Measurements from ENCODE around the gene UFL1.
"Not testable (repeated sequence)": the region's sequence is repeated elsewhere in the genome, so short reads cannot be mapped to it uniquely, and the experiment has no call there.

The UFL1 gene

GRCh38 chr6:96532399-96532798 lies 10.8 kb downstream of the UFL1 start:
- peaks cover 5% of the 10 kb centered on the region for H3K36me3 ChIP-seq (ENCODE audit: control insufficient read depth, insufficient read depth, low read length)
- no peaks in the 10 kb centered on the region for H3K9me3 ChIP-seq (ENCODE audit: control insufficient read depth, low read length)
- H3K9ac ChIP-seq (ENCODE audit: low read length): no peak overlapping the region
- H3K27me3 ChIP-seq (ENCODE audit: control insufficient read depth, insufficient read depth, low read length): no peaks in the 10 kb centered on the region
- no peak overlapping the region for H3K4me3 ChIP-seq (ENCODE audit: low read length)
- H3K4me1 ChIP-seq (ENCODE audit: control insufficient read depth, insufficient read depth, low read length): no peaks in the 10 kb centered on the region

- H3K9me3 ChIP-seq (ENCODE audit: control insufficient read depth, low read length): no peaks in the 10 kb centered on the region
- H3K4me3 ChIP-seq (ENCODE audit: low read length): no peak overlapping the region
- H3K27me3 ChIP-seq (ENCODE audit: control insufficient read depth, insufficient read depth, low read length): no peaks in the 10 kb centered on the region
- H3K9ac ChIP-seq (ENCODE audit: low read length): no peak overlapping the region
- H3K36me3 ChIP-seq (ENCODE audit: control insufficient read depth, insufficient read depth, low read length): no peaks in the 10 kb centered on the region
- H3K4me1 ChIP-seq (ENCODE audit: control insufficient read depth, insufficient read depth, low read length): no peaks in the 10 kb centered on the region
Measured at GRCh38 chr6:96537726-96538125, 16.1 kb downstream of the UFL1 start.

- Histone ChIP-seq H3K4me1 (ENCODE audit: control insufficient read depth, insufficient read depth, low read length) (no peaks in the 10 kb centered on the region), H3K27me3 (ENCODE audit: control insufficient read depth, insufficient read depth, low read length) (no peaks in the 10 kb centered on the region), H3K9me3 (ENCODE audit: control insufficient read depth, low read length) (no peaks in the 10 kb centered on the region), H3K9ac (ENCODE audit: low read length) (no peak overlapping the region), H3K4me3 (ENCODE audit: low read length) (no peak overlapping the region), H3K36me3 (ENCODE audit: control insufficient read depth, insufficient read depth, low read length) (no peaks in the 10 kb centered on the region)
Measured at GRCh38 chr6:96542702-96543101, 21.1 kb downstream of the UFL1 start.

- Histone ChIP-seq H3K36me3 (ENCODE audit: control insufficient read depth, insufficient read depth, low read length) (no peaks in the 10 kb centered on the region), H3K4me1 (ENCODE audit: control insufficient read depth, insufficient read depth, low read length) (no peaks in the 10 kb centered on the region), H3K9ac (ENCODE audit: low read length) (no peak overlapping the region), H3K9me3 (ENCODE audit: control insufficient read depth, low read length) (no peaks in the 10 kb centered on the region), H3K27me3 (ENCODE audit: control insufficient read depth, insufficient read depth, low read length) (no peaks in the 10 kb centered on the region), H3K4me3 (ENCODE audit: low read length) (no peak overlapping the region)
Measured at GRCh38 chr6:96545882-96546281, 24.3 kb downstream of the UFL1 start.

GRCh38 chr6:96547654-96548053 lies 26.0 kb downstream of the UFL1 start:
- no peaks in the 10 kb centered on the region for H3K27me3 ChIP-seq (ENCODE audit: control insufficient read depth, insufficient read depth, low read length)
- no peaks in the 10 kb centered on the region for H3K9me3 ChIP-seq (ENCODE audit: control insufficient read depth, low read length)
- no peak overlapping the region for H3K9ac ChIP-seq (ENCODE audit: low read length)
- H3K4me1 ChIP-seq (ENCODE audit: control insufficient read depth, insufficient read depth, low read length): no peaks in the 10 kb centered on the region
- no peaks in the 10 kb centered on the region for H3K36me3 ChIP-seq (ENCODE audit: control insufficient read depth, insufficient read depth, low read length)
- no peak overlapping the region for H3K4me3 ChIP-seq (ENCODE audit: low read length)

GRCh38 chr6:96554558-96554957 lies 33.0 kb downstream of the UFL1 start:
- H3K9ac ChIP-seq (ENCODE audit: low read length): no peak overlapping the region
- H3K4me3 ChIP-seq (ENCODE audit: low read length): no peak overlapping the region
- H3K4me1 ChIP-seq (ENCODE audit: control insufficient read depth, insufficient read depth, low read length): no peaks in the 10 kb centered on the region
- no peaks in the 10 kb centered on the region for H3K36me3 ChIP-seq (ENCODE audit: control insufficient read depth, insufficient read depth, low read length)
- no peaks in the 10 kb centered on the region for H3K9me3 ChIP-seq (ENCODE audit: control insufficient read depth, low read length)
- no peaks in the 10 kb centered on the region for H3K27me3 ChIP-seq (ENCODE audit: control insufficient read depth, insufficient read depth, low read length)

- H3K4me3 ChIP-seq (ENCODE audit: low read length); H3K36me3 ChIP-seq (ENCODE audit: control insufficient read depth, insufficient read depth, low read length); H3K27me3 ChIP-seq (ENCODE audit: control insufficient read depth, insufficient read depth, low read length); H3K9me3 ChIP-seq (ENCODE audit: control insufficient read depth, low read length); H3K9ac ChIP-seq (ENCODE audit: low read length); H3K4me1 ChIP-seq (ENCODE audit: control insufficient read depth, insufficient read depth, low read length): not testable (repeated sequence)
Measured at GRCh38 chr6:96559740-96560139, 38.1 kb downstream of the UFL1 start.

GRCh38 chr6:96562886-96563285 lies 41.3 kb downstream of the UFL1 start, which contains the start of gene FHL5:
Gene FHL5, plus strand, starts transcription at chr6:96563128. Its CDS starts 40,486 bp downstream, at chr6:96603614.
- no peak within 1 kb of the TSS for H3K4me3 ChIP-seq (ENCODE audit: low read length)
- no peaks in the 10 kb centered on the region for H3K4me1 ChIP-seq (ENCODE audit: control insufficient read depth, insufficient read depth, low read length)
- H3K36me3 ChIP-seq (ENCODE audit: control insufficient read depth, insufficient read depth, low read length): no peaks in the 10 kb centered on the region
- no peaks in the 10 kb centered on the region for H3K9me3 ChIP-seq (ENCODE audit: control insufficient read depth, low read length)
- H3K9ac ChIP-seq (ENCODE audit: low read length): no peak within 1 kb of the TSS
- no peaks in the 10 kb centered on the region for H3K27me3 ChIP-seq (ENCODE audit: control insufficient read depth, insufficient read depth, low read length)

GRCh38 chr6:96563853-96564252 lies 42.2 kb downstream of the UFL1 start:
- H3K27me3 ChIP-seq (ENCODE audit: control insufficient read depth, insufficient read depth, low read length): no peaks in the 10 kb centered on the region
- no peaks in the 10 kb centered on the region for H3K9me3 ChIP-seq (ENCODE audit: control insufficient read depth, low read length)
- H3K36me3 ChIP-seq (ENCODE audit: control insufficient read depth, insufficient read depth, low read length): no peaks in the 10 kb centered on the region
- no peak overlapping the region for H3K4me3 ChIP-seq (ENCODE audit: low read length)
- H3K9ac ChIP-seq (ENCODE audit: low read length): no peak overlapping the region
- H3K4me1 ChIP-seq (ENCODE audit: control insufficient read depth, insufficient read depth, low read length): no peaks in the 10 kb centered on the region

GRCh38 chr6:96570053-96570452 lies 48.4 kb downstream of the UFL1 start:
- no peaks in the 10 kb centered on the region for H3K27me3 ChIP-seq (ENCODE audit: control insufficient read depth, insufficient read depth, low read length)
- H3K4me1 ChIP-seq (ENCODE audit: control insufficient read depth, insufficient read depth, low read length): no peaks in the 10 kb centered on the region
- H3K4me3 ChIP-seq (ENCODE audit: low read length): no peak overlapping the region
- H3K9me3 ChIP-seq (ENCODE audit: control insufficient read depth, low read length): no peaks in the 10 kb centered on the region
- H3K9ac ChIP-seq (ENCODE audit: low read length): no peak overlapping the region
- H3K36me3 ChIP-seq (ENCODE audit: control insufficient read depth, insufficient read depth, low read length): no peaks in the 10 kb centered on the region

- Histone ChIP-seq H3K4me1 (ENCODE audit: control insufficient read depth, insufficient read depth, low read length) (no peaks in the 10 kb centered on the region), H3K36me3 (ENCODE audit: control insufficient read depth, insufficient read depth, low read length) (no peaks in the 10 kb centered on the region), H3K27me3 (ENCODE audit: control insufficient read depth, insufficient read depth, low read length) (no peaks in the 10 kb centered on the region), H3K4me3 (ENCODE audit: low read length) (no peak overlapping the region), H3K9me3 (ENCODE audit: control insufficient read depth, low read length) (no peaks in the 10 kb centered on the region), H3K9ac (ENCODE audit: low read length) (no peak overlapping the region)
Measured at GRCh38 chr6:96571551-96571950, 49.9 kb downstream of the UFL1 start.

GRCh38 chr6:96575359-96575758 lies 53.8 kb downstream of the UFL1 start:
- Histone ChIP-seq H3K4me3 (ENCODE audit: low read length) (no peak overlapping the region), H3K36me3 (ENCODE audit: control insufficient read depth, insufficient read depth, low read length) (no peaks in the 10 kb centered on the region), H3K27me3 (ENCODE audit: control insufficient read depth, insufficient read depth, low read length) (no peaks in the 10 kb centered on the region)

GRCh38 chr6:96576221-96576620 lies 54.6 kb downstream of the UFL1 start:
- no peaks in the 10 kb centered on the region for H3K36me3 ChIP-seq (ENCODE audit: control insufficient read depth, insufficient read depth, low read length)
- H3K27me3 ChIP-seq (ENCODE audit: control insufficient read depth, insufficient read depth, low read length): no peaks in the 10 kb centered on the region
- no peak overlapping the region for H3K9ac ChIP-seq (ENCODE audit: low read length)
- no peaks in the 10 kb centered on the region for H3K4me1 ChIP-seq (ENCODE audit: control insufficient read depth, insufficient read depth, low read length)
- H3K9me3 ChIP-seq (ENCODE audit: control insufficient read depth, low read length): no peaks in the 10 kb centered on the region
- H3K4me3 ChIP-seq (ENCODE audit: low read length): no peak overlapping the region

More at GRCh38 chr6:96575359-96575758, 53.8 kb downstream of the UFL1 start:
- Histone ChIP-seq H3K9me3 (ENCODE audit: control insufficient read depth, low read length) (no peaks in the 10 kb centered on the region), H3K4me1 (ENCODE audit: control insufficient read depth, insufficient read depth, low read length) (no peaks in the 10 kb centered on the region), H3K9ac (ENCODE audit: low read length) (no peak overlapping the region)
